Uterus (tissue), 4 donors: ENCODE data around the gene KLHL3. TPM values are rescaled to one million over a fixed set of nuclear protein-coding genes. Genes with fewer than 3 reads are reported as not detected.

Experiments used
- DNase-seq, 2 donors: peaks; one replicate each; pipeline ENCODE4 v3.0.0-alpha.2; 2019 to 2020
- H3K27ac ChIP-seq, 2 donors: fragments of 200-600 bp; sonication (generic); 1 replicate in 1 of 2; 2 replicates in 1 of 2; pipeline ENCODE4 v1.5.1; 2016 to 2018
- H3K27me3 ChIP-seq, 2 donors: fragments of 200-600 bp; sonication (generic); one replicate each; pipeline ENCODE4 v1.5.1; 2018 to 2019; ENCODE audit warnings: control low read depth in 1 of 2
- H3K36me3 ChIP-seq, 2 donors: fragments of 200-600 bp; sonication (generic); one replicate each; pipeline ENCODE4 v1.5.1; 2019; ENCODE audit warnings: control low read depth in 1 of 2
- H3K4me1 ChIP-seq, 2 donors: fragments of 200-600 bp; sonication (generic); one replicate each; pipeline ENCODE4 v1.5.1; 2018 to 2019; ENCODE audit warnings: control low read depth in 1 of 2
- H3K4me3 ChIP-seq, 2 donors: fragments of 200-600 bp; sonication (generic); 1 replicate in 1 of 2; 2 replicates in 1 of 2; pipeline ENCODE4 v1.5.1; 2018 to 2019; ENCODE audit warnings: mild to moderate bottlenecking in 1 of 2
- H3K9me3 ChIP-seq, 2 donors: fragments of 200-600 bp; sonication (generic); one replicate each; pipeline ENCODE4 v1.5.1; 2019; ENCODE audit warnings: control low read depth in 1 of 2
- CTCF ChIP-seq, 4 experiments: fragments of 200-600 bp in 2 of 4; fragments of 450-650 bp in 2 of 4; sonication (generic) in 2 of 4; IDR thresholded peaks; one replicate each; pipeline ENCODE4 v1.5.1; 2016 to 2019; ENCODE audit warnings: antibody characterized with exemption in 4 of 4, mild to moderate bottlenecking in 2 of 4, moderate library complexity in 1 of 4
- POLR2A ChIP-seq, 2 donors: fragments of 450-650 bp; IDR thresholded peaks; one replicate each; pipeline ENCODE4 v1.6.1; 2016; ENCODE audit warnings: antibody characterized with exemption in 2 of 2, mild to moderate bottlenecking in 1 of 2, moderate library complexity in 1 of 2
- intact Hi-C: fragments of 100-400 bp; cut with DNase I; formaldehyde crosslinking; loops from one replicate; pipeline ENCODE4 v1.15.1; 2023; ENCODE audit warnings: low total_unique reads
- total RNA-seq, 4 donors: library from RNA; depleted of rRNA in 3 of 4; stranded (reverse); fragments of >200 nt in 3 of 4; gene quantifications; one replicate each; pipeline versions ENCODE4 v1.1.0 to v1.2.4, GENCODE V29; 2014 to 2023
- donor health status: DM: yes; HTN: yes; CAD: no.

Gene KLHL3
- total RNA-seq, 4 donors from 2014 or later = 3.1 to 21.8 (median 8.9) TPM

DNA sequence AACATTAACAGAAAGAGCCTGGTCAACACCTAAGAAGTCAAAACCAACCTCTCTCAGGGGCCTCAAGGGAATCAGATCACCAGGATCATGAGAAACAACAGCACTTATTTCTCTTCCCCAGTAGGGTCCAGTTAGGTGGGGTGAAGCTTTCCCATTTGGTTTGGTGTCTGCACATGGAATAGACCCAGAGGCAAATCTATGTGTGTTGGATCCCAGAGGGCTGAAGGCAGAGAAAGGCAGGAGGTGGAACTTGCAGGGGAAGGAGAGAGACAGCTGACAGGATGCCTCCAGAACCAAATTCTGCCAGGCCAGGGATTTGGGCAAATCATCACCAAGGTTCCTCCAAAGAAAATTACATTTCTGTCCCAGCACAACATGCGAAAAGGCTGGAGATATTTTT, 132.0 kb downstream of the KLHL3 start:
- no peaks in the 10 kb centered on the region for H3K9me3 ChIP-seq
- H3K36me3 ChIP-seq = no peaks in the 10 kb centered on the region
- DNase-seq = no peak
- no peaks in the 10 kb centered on the region for H3K4me1 ChIP-seq
- H3K4me3 ChIP-seq = no peak overlapping the region
- H3K27me3 ChIP-seq = no peaks in the 10 kb centered on the region
- H3K27ac ChIP-seq = no peak overlapping the region
- no peak for TF ChIP-seq CTCF (IDR thresholded peaks at IDR 0.05)
- TF ChIP-seq POLR2A (IDR thresholded peaks at IDR 0.05) = no peak
- intact Hi-C loops = no loop called here

- DNase-seq = no peak
- H3K4me1 ChIP-seq = no peaks in the 10 kb centered on the region
- H3K27me3 ChIP-seq = no peaks in the 10 kb centered on the region
- intact Hi-C loops = no loop called here
- no peak for TF ChIP-seq CTCF (IDR thresholded peaks at IDR 0.05)
- no peak for TF ChIP-seq POLR2A (IDR thresholded peaks at IDR 0.05)
- H3K27ac ChIP-seq = no peak overlapping the region
- no peak overlapping the region for H3K4me3 ChIP-seq
- H3K36me3 ChIP-seq = no peaks in the 10 kb centered on the region
- H3K9me3 ChIP-seq = no peaks in the 10 kb centered on the region
These were observed 132.5 kb downstream of the KLHL3 start for GRCh38 chr5:137603356-137603755.

DNA sequence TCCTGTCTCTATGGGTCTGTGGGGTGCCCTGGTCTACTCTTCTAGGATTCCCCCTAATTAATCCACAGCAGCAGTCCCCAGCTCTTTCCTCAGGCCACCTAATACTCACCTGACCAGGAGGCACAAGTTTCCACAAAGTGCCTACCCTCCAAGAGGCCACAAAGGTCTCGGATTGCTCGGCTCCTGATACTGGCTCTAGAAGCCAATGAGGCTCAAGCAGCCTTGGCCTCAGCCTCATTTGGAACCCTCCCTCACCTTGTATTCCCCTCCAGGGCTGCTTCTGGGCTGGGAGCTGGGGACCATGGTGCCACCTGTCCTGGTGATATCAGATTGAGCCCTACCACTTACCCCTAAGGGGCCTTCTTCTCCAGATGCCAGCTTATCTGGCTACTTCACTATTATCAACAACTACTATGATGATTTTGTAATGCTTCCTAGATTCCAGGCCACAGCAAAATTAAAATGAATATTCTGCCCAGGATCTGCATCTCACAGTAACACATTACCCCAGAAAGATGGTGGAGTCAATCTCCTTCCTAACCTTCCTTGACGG, 133.1 kb downstream of the KLHL3 start:
- intact Hi-C loops = no loop called here
- Histone ChIP-seq H3K4me3 (no peak overlapping the region), H3K4me1 (no peaks in the 10 kb centered on the region), H3K27ac (no peak overlapping the region), H3K27me3 (no peaks in the 10 kb centered on the region), H3K9me3 (no peaks in the 10 kb centered on the region), H3K36me3 (no peaks in the 10 kb centered on the region)
- no peak for DNase-seq
- no peak for TF ChIP-seq POLR2A (IDR thresholded peaks at IDR 0.05)
- TF ChIP-seq CTCF (IDR thresholded peaks at IDR 0.05) = no peak

- DNase-seq = no peak
- no peaks in the 10 kb centered on the region for H3K9me3 ChIP-seq
- TF ChIP-seq POLR2A (IDR thresholded peaks at IDR 0.05) = no peak
- TF ChIP-seq CTCF (IDR thresholded peaks at IDR 0.05) = no peak
- H3K4me1 ChIP-seq = no peaks in the 10 kb centered on the region
- no peaks in the 10 kb centered on the region for H3K36me3 ChIP-seq
- no peak overlapping the region for H3K4me3 ChIP-seq
- intact Hi-C loops = no loop called here
- no peak overlapping the region for H3K27ac ChIP-seq
- no peaks in the 10 kb centered on the region for H3K27me3 ChIP-seq
These were observed 135.0 kb downstream of the KLHL3 start for GRCh38 chr5:137600721-137601360.

DNA sequence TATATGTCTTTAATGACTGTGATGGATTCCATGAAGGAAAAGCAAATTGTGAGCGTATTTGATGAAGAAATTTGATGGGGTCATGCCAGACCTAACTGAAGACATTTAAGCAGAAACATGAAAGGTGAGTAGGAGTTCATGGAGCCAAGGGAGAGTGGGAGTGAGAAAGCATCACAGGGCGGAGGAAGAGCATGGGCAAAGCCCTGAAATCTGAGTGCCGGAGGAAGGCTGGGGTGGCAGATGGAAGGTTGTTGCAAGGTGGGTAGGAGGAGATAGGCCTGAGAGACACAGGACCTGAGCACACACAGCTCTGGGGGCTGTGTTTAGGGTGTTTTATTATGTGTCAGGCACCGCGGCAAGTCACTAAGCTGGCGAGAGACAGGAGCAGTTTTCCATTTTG, 136.4 kb downstream of the KLHL3 start:
- intact Hi-C loops = no loop called here
- Histone ChIP-seq H3K27me3 (no peaks in the 10 kb centered on the region), H3K4me1 (no peaks in the 10 kb centered on the region), H3K27ac (no peak overlapping the region), H3K36me3 (no peaks in the 10 kb centered on the region), H3K4me3 (no peak overlapping the region), H3K9me3 (no peaks in the 10 kb centered on the region)
- TF ChIP-seq CTCF (IDR thresholded peaks at IDR 0.05) = no peak
- no peak for TF ChIP-seq POLR2A (IDR thresholded peaks at IDR 0.05)
- DNase-seq = no peak
